ENCODE measurements around the gene GFER. TPM values are rescaled to one million over a fixed set of nuclear protein-coding genes. Genes with fewer than 3 reads are reported as not detected.

GFER gene
- total and polyA plus RNA-seq, 3 donors from 2014 or later = 25.7 to 40.0 (median 25.8) TPM

DNA sequence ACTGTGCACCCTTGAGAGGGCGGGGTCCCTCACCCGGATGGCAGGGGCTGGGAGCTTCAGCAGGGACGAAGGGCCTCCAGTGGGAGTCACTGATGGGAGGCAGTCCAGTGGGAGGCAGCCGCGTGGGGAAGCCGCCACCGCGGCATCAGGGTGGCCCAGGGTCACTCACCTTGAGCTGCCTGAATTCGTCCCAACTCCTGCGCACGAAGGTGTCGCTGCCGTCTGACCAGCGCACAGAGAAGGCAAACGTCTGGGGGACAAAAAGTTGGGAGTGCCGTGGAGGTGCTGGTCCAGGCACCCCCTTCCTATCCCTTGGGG is 3.3 kb upstream of the GFER start:
- no peaks in the 10 kb centered on the region for H3K36me3 ChIP-seq (ENCODE audit: low read depth, missing control alignments)
- no peaks in the 10 kb centered on the region for H3K27me3 ChIP-seq
- intact Hi-C loops (cut with DNase I; ENCODE audit: low total_unique reads) = no loop called here
- TF ChIP-seq POLR2A (IDR thresholded peaks at IDR 0.05) = no peak
- no peak for TF ChIP-seq CTCF (IDR thresholded peaks at IDR 0.05)
- no peak overlapping the region for H3K4me3 ChIP-seq
- no peak overlapping the region for H3K27ac ChIP-seq
- WGBS, 2 donors = 33 to 38% methylated on average over 10 to 16 of the region's 16 CpGs
- H3K9me3 ChIP-seq = no peaks in the 10 kb centered on the region
- no peak for DNase-seq
- peaks cover 15% of the 10 kb centered on the region for H3K4me1 ChIP-seq

GRCh38 chr16:1981398-1981836 is 2.6 kb upstream of the GFER start, which contains the start of gene NOXO1:
TSS of gene NOXO1 (minus strand) at chr16:1981469. CDS start at chr16:1981179, 290 bp downstream.
- no peak for TF ChIP-seq CTCF (IDR thresholded peaks at IDR 0.05)
- TF ChIP-seq POLR2A (IDR thresholded peaks at IDR 0.05) = no peak
- Histone ChIP-seq H3K27ac (no peak within 1 kb of the TSS), H3K4me3 (peak within 1 kb of the TSS in 1 of 2 donors; percentile 49), H3K9me3 (no peaks in the 10 kb centered on the region), H3K4me1 (peaks cover 15% of the 10 kb centered on the region), H3K36me3 (ENCODE audit: low read depth, missing control alignments) (no peaks in the 10 kb centered on the region), H3K27me3 (no peaks in the 10 kb centered on the region)
- no peak for DNase-seq
- 60 to 62% methylated on average over 6 of the region's 6 CpGs for WGBS, 2 donors
- intact Hi-C loops (cut with DNase I; ENCODE audit: low total_unique reads) = no loop called here

- no peak overlapping the region for H3K4me3 ChIP-seq
- no peaks in the 10 kb centered on the region for H3K27me3 ChIP-seq
- no peak overlapping the region for H3K27ac ChIP-seq
- TF ChIP-seq POLR2A (IDR thresholded peaks at IDR 0.05) = no peak
- no peak for TF ChIP-seq CTCF (IDR thresholded peaks at IDR 0.05)
- WGBS, 2 donors = 41 to 57% methylated on average over 4 to 5 of the region's 5 CpGs
- no peaks in the 10 kb centered on the region for H3K9me3 ChIP-seq
- no peaks in the 10 kb centered on the region for H3K36me3 ChIP-seq (ENCODE audit: low read depth, missing control alignments)
- intact Hi-C loops (cut with DNase I; ENCODE audit: low total_unique reads) = no loop called here
- no peak for DNase-seq
- peaks cover 15% of the 10 kb centered on the region for H3K4me1 ChIP-seq
These were observed 2.0 kb upstream of the GFER start for GRCh38 chr16:1982013-1982433.

GRCh38 chr16:1982991-1983543 is 926 bp upstream of the GFER start:
- no peaks in the 10 kb centered on the region for H3K9me3 ChIP-seq
- H3K4me1 ChIP-seq = peaks cover 15% of the 10 kb centered on the region
- no peaks in the 10 kb centered on the region for H3K36me3 ChIP-seq (ENCODE audit: low read depth, missing control alignments)
- intact Hi-C loops (cut with DNase I; ENCODE audit: low total_unique reads) = no loop called here
- peak overlapping the region; percentile 77 to 79 for H3K4me3 ChIP-seq
- H3K27ac ChIP-seq = peak overlapping the region in 1 of 2 donors; percentile 64
- WGBS, 2 donors = 19 to 29% methylated on average over 17 to 19 of the region's 19 CpGs
- no peak for DNase-seq
- no peaks in the 10 kb centered on the region for H3K27me3 ChIP-seq
- TF ChIP-seq POLR2A (IDR thresholded peaks at IDR 0.05) (no peak), CTCF (IDR thresholded peaks at IDR 0.05) (no peak)

Data from testis (tissue), 3 donors.